Vagina (tissue), 2 donors: ENCODE data around the gene ANO9. TPM values are rescaled to one million over a fixed set of nuclear protein-coding genes. Genes with fewer than 3 reads are reported as not detected.

Experiments used
- DNase-seq, 2 donors: peaks; one replicate each; pipeline ENCODE4 v3.0.0-alpha.2; 2017; ENCODE audit errors: extremely low spot score in 2 of 2
- H3K27ac ChIP-seq: fragments of 200-600 bp; sonication (generic); one replicate; pipeline ENCODE4 v1.5.1; 2019
- H3K27me3 ChIP-seq: fragments of 200-600 bp; sonication (generic); one replicate; pipeline ENCODE4 v1.5.1; 2019
- H3K36me3 ChIP-seq, 2 donors: fragments of 200-600 bp; sonication (generic); one replicate each; pipeline ENCODE4 v1.5.1; 2017 to 2019
- H3K4me1 ChIP-seq: fragments of 200-600 bp; sonication (generic); one replicate; pipeline ENCODE4 v1.5.1; 2019
- H3K4me3 ChIP-seq, 2 donors: fragments of 200-600 bp; sonication (generic); 1 replicate in 1 of 2; 2 replicates in 1 of 2; pipeline ENCODE4 v1.5.1; 2016 to 2019
- H3K9me3 ChIP-seq: fragments of 200-600 bp; sonication (generic); one replicate; pipeline ENCODE4 v1.5.1; 2019
- POLR2A ChIP-seq, 2 donors: fragments of 450-650 bp; IDR thresholded peaks; one replicate each; pipeline ENCODE4 v1.6.1; 2017; ENCODE audit warnings: antibody characterized with exemption in 2 of 2, mild to moderate bottlenecking in 2 of 2, moderate library complexity in 2 of 2
- POLR2AphosphoS5 ChIP-seq, 2 donors: sonication (generic); formaldehyde crosslinking; IDR thresholded peaks; one replicate each; pipeline ENCODE4 v1.9.0; 2017; ENCODE audit warnings: antibody characterized with exemption in 2 of 2, mild to moderate bottlenecking in 2 of 2, low read depth in 1 of 2; ENCODE audit not compliant: insufficient read depth in 1 of 2
- intact Hi-C: fragments of 100-400 bp; cut with DNase I; formaldehyde crosslinking; loops from one replicate; pipeline ENCODE4 v1.15.1; 2023
- total RNA-seq: library from RNA; depleted of rRNA; stranded (reverse); fragments of >200 nt; gene quantifications from one replicate; pipeline ENCODE4 v1.2.3, GENCODE V29; 2016
- TF ChIP-seq, protein P1 (sequence below), 3 experiments: fragments of 450-650 bp in 2 of 3; fragments of 200-600 bp in 1 of 3; sonication (generic) in 1 of 3; IDR thresholded peaks; one replicate each; pipeline ENCODE4 v1.5.1; 2017 to 2019; ENCODE audit warnings: antibody characterized with exemption in 3 of 3, mild to moderate bottlenecking in 2 of 3, moderate library complexity in 2 of 3

ANO9 gene
- total RNA-seq, 1 donor from 2014 or later = 12.0 TPM

GRCh38 chr11:475941-476340 is 34.1 kb upstream of the ANO9 start:
- H3K36me3 ChIP-seq = peaks cover 0 to 3% of the 10 kb centered on the region in 2 donors
- no peak overlapping the region for H3K4me3 ChIP-seq
- intact Hi-C loops = no loop called here
- H3K27me3 ChIP-seq = no peaks in the 10 kb centered on the region
- TF ChIP-seq POLR2AphosphoS5 (IDR thresholded peaks at IDR 0.05; ENCODE audit: insufficient read depth in 1 of 2, low read depth in 1 of 2) (no peak), POLR2A (IDR thresholded peaks at IDR 0.05) (no peak)
- TF ChIP-seq, protein P1, sequence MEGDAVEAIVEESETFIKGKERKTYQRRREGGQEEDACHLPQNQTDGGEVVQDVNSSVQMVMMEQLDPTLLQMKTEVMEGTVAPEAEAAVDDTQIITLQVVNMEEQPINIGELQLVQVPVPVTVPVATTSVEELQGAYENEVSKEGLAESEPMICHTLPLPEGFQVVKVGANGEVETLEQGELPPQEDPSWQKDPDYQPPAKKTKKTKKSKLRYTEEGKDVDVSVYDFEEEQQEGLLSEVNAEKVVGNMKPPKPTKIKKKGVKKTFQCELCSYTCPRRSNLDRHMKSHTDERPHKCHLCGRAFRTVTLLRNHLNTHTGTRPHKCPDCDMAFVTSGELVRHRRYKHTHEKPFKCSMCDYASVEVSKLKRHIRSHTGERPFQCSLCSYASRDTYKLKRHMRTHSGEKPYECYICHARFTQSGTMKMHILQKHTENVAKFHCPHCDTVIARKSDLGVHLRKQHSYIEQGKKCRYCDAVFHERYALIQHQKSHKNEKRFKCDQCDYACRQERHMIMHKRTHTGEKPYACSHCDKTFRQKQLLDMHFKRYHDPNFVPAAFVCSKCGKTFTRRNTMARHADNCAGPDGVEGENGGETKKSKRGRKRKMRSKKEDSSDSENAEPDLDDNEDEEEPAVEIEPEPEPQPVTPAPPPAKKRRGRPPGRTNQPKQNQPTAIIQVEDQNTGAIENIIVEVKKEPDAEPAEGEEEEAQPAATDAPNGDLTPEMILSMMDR (IDR thresholded peaks at IDR 0.05) = no peak
- DNase-seq = no peak
- H3K9me3 ChIP-seq = no peaks in the 10 kb centered on the region
- H3K27ac ChIP-seq = no peak overlapping the region
- no peaks in the 10 kb centered on the region for H3K4me1 ChIP-seq

- Histone ChIP-seq H3K9me3 (no peaks in the 10 kb centered on the region), H3K4me3 (no peak overlapping the region), H3K27ac (no peak overlapping the region), H3K27me3 (no peaks in the 10 kb centered on the region), H3K4me1 (peaks cover 8% of the 10 kb centered on the region), H3K36me3 (peaks cover 0 to 3% of the 10 kb centered on the region in 2 donors)
- intact Hi-C loops = no loop called here
- TF ChIP-seq POLR2A (IDR thresholded peaks at IDR 0.05) (no peak), POLR2AphosphoS5 (IDR thresholded peaks at IDR 0.05; ENCODE audit: insufficient read depth in 1 of 2, low read depth in 1 of 2) (no peak)
- DNase-seq = no peak
Measured at GRCh38 chr11:474914-475506, 33.2 kb upstream of the ANO9 start.

GRCh38 chr11:473962-474785 is 32.4 kb upstream of the ANO9 start:
- H3K9me3 ChIP-seq = no peaks in the 10 kb centered on the region
- no peak overlapping the region for H3K4me3 ChIP-seq
- H3K36me3 ChIP-seq = no peaks in the 10 kb centered on the region
- TF ChIP-seq POLR2A (IDR thresholded peaks at IDR 0.05) (no peak), POLR2AphosphoS5 (IDR thresholded peaks at IDR 0.05; ENCODE audit: insufficient read depth in 1 of 2, low read depth in 1 of 2) (no peak)
- TF ChIP-seq, protein P1 (IDR thresholded peaks at IDR 0.05) = no peak
- H3K4me1 ChIP-seq = peaks cover 11% of the 10 kb centered on the region
- no peaks in the 10 kb centered on the region for H3K27me3 ChIP-seq
- DNase-seq = no peak
- H3K27ac ChIP-seq = no peak overlapping the region
- intact Hi-C loops = no loop called here

DNA sequence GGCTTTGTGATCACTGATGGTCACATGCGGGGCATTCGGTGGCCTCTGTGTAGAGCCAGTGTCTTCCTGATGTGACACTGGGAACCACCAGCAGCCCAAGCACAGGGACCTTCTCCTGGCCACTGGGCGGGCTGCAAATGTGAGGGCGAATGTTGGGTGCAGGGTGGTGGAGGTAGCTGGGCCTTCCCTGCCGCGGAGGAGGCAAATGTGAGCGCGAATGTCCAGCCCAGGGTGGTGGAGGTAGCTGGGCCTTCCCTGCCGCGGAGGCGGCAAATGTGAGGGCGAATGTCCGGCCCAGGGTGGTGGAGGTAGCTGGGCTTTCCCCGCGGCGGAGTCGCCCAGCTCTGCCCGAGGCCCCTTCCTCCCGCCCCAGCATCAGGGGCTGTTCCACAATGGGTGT is 31.6 kb upstream of the ANO9 start:
- intact Hi-C loops = no loop called here
- TF ChIP-seq POLR2AphosphoS5 (IDR thresholded peaks at IDR 0.05; ENCODE audit: insufficient read depth in 1 of 2, low read depth in 1 of 2) = no peak
- no peak for TF ChIP-seq POLR2A (IDR thresholded peaks at IDR 0.05)
- TF ChIP-seq, protein P1 (IDR thresholded peaks at IDR 0.05) = no peak
- peaks cover 11% of the 10 kb centered on the region for H3K4me1 ChIP-seq
- no peak overlapping the region for H3K27ac ChIP-seq
- H3K9me3 ChIP-seq = no peaks in the 10 kb centered on the region
- no peak overlapping the region for H3K4me3 ChIP-seq
- H3K36me3 ChIP-seq = no peaks in the 10 kb centered on the region
- DNase-seq = no peak
- no peaks in the 10 kb centered on the region for H3K27me3 ChIP-seq

GRCh38 chr11:472816-473215 is 31.0 kb upstream of the ANO9 start:
- Histone ChIP-seq H3K27me3 (no peaks in the 10 kb centered on the region), H3K9me3 (no peaks in the 10 kb centered on the region), H3K27ac (no peak overlapping the region), H3K4me1 (peaks cover 11% of the 10 kb centered on the region), H3K4me3 (no peak overlapping the region), H3K36me3 (no peaks in the 10 kb centered on the region)
- DNase-seq = no peak
- TF ChIP-seq, protein P1 (IDR thresholded peaks at IDR 0.05) = no peak
- TF ChIP-seq POLR2A (IDR thresholded peaks at IDR 0.05) = no peak
- intact Hi-C loops = no loop called here
